Measurements from ENCODE around the gene URAD. TPM values are rescaled to one million over a fixed set of nuclear protein-coding genes. Genes with fewer than 3 reads are reported as not detected.

URAD gene
- total RNA-seq, 1 experiment from 2014 or later = not detected

DNA sequence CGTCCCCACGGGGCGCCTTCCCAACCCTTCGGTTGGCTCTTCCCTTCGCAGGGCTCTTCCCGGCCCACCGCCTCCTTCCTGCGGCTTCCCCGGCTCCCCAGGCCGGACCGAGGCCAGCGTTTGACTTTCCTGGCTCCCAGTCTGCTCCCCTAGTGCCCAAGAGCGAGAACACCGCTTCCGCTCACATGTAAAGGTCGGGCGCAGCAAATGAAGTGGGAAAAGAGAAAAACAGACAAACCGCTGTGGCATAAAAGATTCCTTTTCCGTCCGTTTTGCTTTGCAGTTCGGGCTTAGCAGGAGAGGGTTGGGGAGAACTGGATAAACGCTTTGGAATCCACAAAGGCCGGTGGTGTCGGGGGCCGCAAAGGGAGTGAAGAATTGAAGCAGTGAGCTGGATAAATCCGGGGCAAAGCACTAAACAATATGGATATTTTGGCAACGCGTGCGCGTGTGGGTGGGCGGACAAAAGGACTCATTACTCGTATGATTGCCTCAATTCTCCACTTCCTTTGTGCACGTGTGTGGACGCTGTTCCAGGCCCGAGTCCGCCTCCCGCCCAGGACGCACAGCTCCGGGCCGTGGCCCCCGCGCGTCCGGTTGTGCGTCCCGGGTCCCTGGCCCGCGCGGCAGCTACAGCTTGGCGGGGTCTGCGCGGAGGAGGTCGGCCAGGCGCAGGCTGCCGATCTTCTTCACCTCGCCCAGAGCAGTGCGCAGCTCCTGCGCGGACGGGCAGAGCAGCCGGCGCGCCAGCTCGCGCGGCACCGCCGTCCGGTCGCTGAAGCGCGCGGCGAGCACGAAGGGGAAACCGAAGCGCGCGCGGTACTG lies 10.8 kb downstream of the URAD start:
- H3F3A ChIP-seq (ENCODE audit: low read length, unreplicated experiment) = no peaks in the 10 kb centered on the region
- H4K20me1 ChIP-seq (ENCODE audit: low read length) = no peaks in the 10 kb centered on the region
- intact Hi-C loops (cut with micrococcal nuclease) = no loop called here
- H3K9me3 ChIP-seq (ENCODE audit: low read length) = no peaks in the 10 kb centered on the region
- no peak overlapping the region for H2AFZ ChIP-seq (ENCODE audit: low read length)
- no peak overlapping the region for H3K9ac ChIP-seq (ENCODE audit: low read length)
- no peaks in the 10 kb centered on the region for H3K4me1 ChIP-seq (ENCODE audit: insufficient read depth, low read length)
- ChIA-PET POLR2A (ENCODE audit: unreplicated experiment) (no interaction called here), CTCF (no interaction called here)
- no peak overlapping the region for H3K4me3 ChIP-seq (ENCODE audit: low read length)
- no peak overlapping the region for H3K4me2 ChIP-seq (ENCODE audit: low read length)
- H3K27ac ChIP-seq (ENCODE audit: low read length) = no peak overlapping the region
- no TSS peak for BruUV-seq (replicated peaks)
- peaks cover 30% of the 10 kb centered on the region for H3K27me3 ChIP-seq (ENCODE audit: low read length)
- H3K79me2 ChIP-seq (ENCODE audit: low read length) = no peaks in the 10 kb centered on the region
- no peaks in the 10 kb centered on the region for H3K36me3 ChIP-seq (ENCODE audit: low read depth, low read length)
- no peaks in the 10 kb centered on the region for H3K9me2 ChIP-seq (replicated peaks; ENCODE audit: low read length)
- TF ChIP-seq CTCF (conservative IDR thresholded peaks at IDR 0.05; ENCODE audit: low read depth, low read length) = no peak
- TF ChIP-seq EZH2 (IDR thresholded peaks at IDR 0.05; ENCODE audit: low read length, unreplicated experiment) = no peak
- TF ChIP-seq EZH2phosphoT487 (IDR thresholded peaks at IDR 0.05; ENCODE audit: borderline replicate concordance, low read length) = no peak
- DNase-seq = no peak
- ATAC-seq = no peak

DNA sequence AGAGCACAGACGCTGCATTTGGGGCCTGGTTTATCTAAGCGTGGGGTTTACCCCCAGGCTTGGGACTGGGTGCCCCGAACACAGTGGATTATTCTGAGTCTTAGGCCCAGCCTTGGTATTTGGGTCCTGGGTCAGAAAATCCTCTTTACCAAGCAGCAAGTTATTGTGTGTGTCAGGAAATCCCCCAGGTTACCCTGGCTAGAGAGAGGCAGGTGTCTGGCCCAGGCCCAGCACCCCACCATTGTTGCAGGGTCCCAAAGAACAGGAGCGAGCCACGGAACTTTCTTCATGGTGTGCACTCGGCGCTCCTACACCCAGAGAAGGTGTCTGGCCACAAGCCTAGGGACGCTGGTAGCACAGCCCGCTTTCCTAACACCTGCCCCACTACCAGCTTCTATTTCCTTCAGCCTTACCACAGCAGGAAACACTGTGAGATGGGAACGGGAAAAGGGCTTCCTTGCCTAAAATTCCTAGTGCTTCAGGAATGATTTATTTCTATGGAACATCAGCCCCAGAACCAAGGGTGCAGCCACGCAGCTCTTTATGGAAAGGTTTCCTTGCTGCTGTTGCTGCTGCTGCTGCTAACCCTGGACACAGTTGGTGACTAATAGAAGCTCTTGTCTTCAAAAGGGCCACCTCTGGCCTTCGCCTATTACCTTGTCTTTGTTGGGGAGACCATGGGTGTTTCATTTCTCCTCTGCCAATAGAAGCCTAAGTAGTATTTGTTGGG lies 12.0 kb downstream of the URAD start:
- DNase-seq (no peak), ATAC-seq (no peak)
- Histone ChIP-seq H2AFZ (ENCODE audit: low read length) (no peak overlapping the region), H3F3A (ENCODE audit: low read length, unreplicated experiment) (no peaks in the 10 kb centered on the region), H3K9ac (ENCODE audit: low read length) (no peak overlapping the region), H3K4me2 (ENCODE audit: low read length) (no peak overlapping the region), H3K9me2 (replicated peaks; ENCODE audit: low read length) (no peaks in the 10 kb centered on the region), H3K27ac (ENCODE audit: low read length) (no peak overlapping the region), H3K4me1 (ENCODE audit: insufficient read depth, low read length) (no peaks in the 10 kb centered on the region), H3K79me2 (ENCODE audit: low read length) (no peaks in the 10 kb centered on the region), H3K9me3 (ENCODE audit: low read length) (no peaks in the 10 kb centered on the region), H3K27me3 (ENCODE audit: low read length) (peaks cover 27% of the 10 kb centered on the region), H3K36me3 (ENCODE audit: low read depth, low read length) (no peaks in the 10 kb centered on the region), H3K4me3 (ENCODE audit: low read length) (no peak overlapping the region), H4K20me1 (ENCODE audit: low read length) (no peaks in the 10 kb centered on the region)
- intact Hi-C loops (cut with micrococcal nuclease) = no loop called here
- CTCF ChIA-PET = no interaction called here
- POLR2A ChIA-PET (ENCODE audit: unreplicated experiment) = no interaction called here
- BruUV-seq (replicated peaks) = no TSS peak
- no peak for TF ChIP-seq EZH2phosphoT487 (IDR thresholded peaks at IDR 0.05; ENCODE audit: borderline replicate concordance, low read length)

- Histone ChIP-seq H3K27ac (ENCODE audit: low read length) (no peak overlapping the region), H3K9ac (ENCODE audit: low read length) (no peak overlapping the region), H3K4me1 (ENCODE audit: insufficient read depth, low read length) (no peaks in the 10 kb centered on the region), H3K4me3 (ENCODE audit: low read length) (no peak overlapping the region), H3K27me3 (ENCODE audit: low read length) (peaks cover 20% of the 10 kb centered on the region), H2AFZ (ENCODE audit: low read length) (no peak overlapping the region), H3K79me2 (ENCODE audit: low read length) (no peaks in the 10 kb centered on the region), H3K36me3 (ENCODE audit: low read depth, low read length) (no peaks in the 10 kb centered on the region), H3K9me3 (ENCODE audit: low read length) (no peaks in the 10 kb centered on the region), H3K4me2 (ENCODE audit: low read length) (no peak overlapping the region), H3K9me2 (replicated peaks; ENCODE audit: low read length) (no peaks in the 10 kb centered on the region), H4K20me1 (ENCODE audit: low read length) (no peaks in the 10 kb centered on the region), H3F3A (ENCODE audit: low read length, unreplicated experiment) (no peaks in the 10 kb centered on the region)
- TF ChIP-seq CTCF (conservative IDR thresholded peaks at IDR 0.05; ENCODE audit: low read depth, low read length) (no peak), EZH2phosphoT487 (IDR thresholded peaks at IDR 0.05; ENCODE audit: borderline replicate concordance, low read length) (no peak), EZH2 (IDR thresholded peaks at IDR 0.05; ENCODE audit: low read length, unreplicated experiment) (no peak)
- intact Hi-C loops (cut with micrococcal nuclease) = no loop called here
- no TSS peak for BruUV-seq (replicated peaks)
- ChIA-PET CTCF (no interaction called here), POLR2A (ENCODE audit: unreplicated experiment) (no interaction called here)
- DNase-seq = no peak
- ATAC-seq = no peak
These were observed 12.7 kb downstream of the URAD start for GRCh38 chr13:27975564-27976361.

All from PC-3 (cell line).